Tibial artery (tissue), 4 donors: ENCODE data around the gene HNRNPUL2.

Experiments used
- DNase-seq, 2 donors: peaks; one replicate each; pipeline ENCODE4 v3.0.0-alpha.2; 2019
- H3K27ac ChIP-seq, 2 donors: fragments of 200-600 bp; sonication (generic) in 1 of 2; 1 replicate in 1 of 2; 2 replicates in 1 of 2; pipeline ENCODE4 v1.5.1; 2018 to 2019; ENCODE audit warnings: mild to moderate bottlenecking in 1 of 2
- H3K27me3 ChIP-seq, 2 donors: fragments of 200-600 bp; sonication (generic) in 1 of 2; one replicate each; pipeline versions ENCODE4 v1.5.1 to v1.6.0; 2016 to 2019
- H3K36me3 ChIP-seq, 3 donors: fragments of 200-600 bp; sonication (generic) in 2 of 3; one replicate each; pipeline ENCODE4 v1.5.1; 2016 to 2019; ENCODE audit warnings: mild to moderate bottlenecking in 2 of 3
- H3K4me1 ChIP-seq, 4 donors: fragments of 200-600 bp; sonication (generic) in 2 of 4; 1 replicate in 3 of 4; 2 replicates in 1 of 4; pipeline ENCODE4 v1.5.1; 2016 to 2019
- H3K4me3 ChIP-seq, 2 donors: fragments of 200-600 bp; sonication (generic) in 1 of 2; 1 replicate in 1 of 2; 2 replicates in 1 of 2; pipeline ENCODE4 v1.5.1; 2018 to 2019; ENCODE audit warnings: mild to moderate bottlenecking in 2 of 2
- H3K9me3 ChIP-seq, 3 donors: fragments of 200-600 bp; sonication (generic) in 1 of 3; one replicate each; pipeline ENCODE4 v1.5.1; 2016 to 2019
- intact Hi-C: fragments of 100-400 bp; cut with DNase I; formaldehyde crosslinking; loops from one replicate; pipeline ENCODE4 v1.15.0; 2023; ENCODE audit warnings: low total_unique reads
- TF ChIP-seq, protein P1 (sequence below), 2 experiments: fragments of 200-600 bp in 1 of 2; fragments of 450-650 bp in 1 of 2; IDR thresholded peaks; one replicate each; pipeline ENCODE4 v1.5.1; 2017 to 2019; ENCODE audit warnings: antibody characterized with exemption in 2 of 2, mild to moderate bottlenecking in 1 of 2, moderate library complexity in 1 of 2

Gene HNRNPUL2

DNA sequence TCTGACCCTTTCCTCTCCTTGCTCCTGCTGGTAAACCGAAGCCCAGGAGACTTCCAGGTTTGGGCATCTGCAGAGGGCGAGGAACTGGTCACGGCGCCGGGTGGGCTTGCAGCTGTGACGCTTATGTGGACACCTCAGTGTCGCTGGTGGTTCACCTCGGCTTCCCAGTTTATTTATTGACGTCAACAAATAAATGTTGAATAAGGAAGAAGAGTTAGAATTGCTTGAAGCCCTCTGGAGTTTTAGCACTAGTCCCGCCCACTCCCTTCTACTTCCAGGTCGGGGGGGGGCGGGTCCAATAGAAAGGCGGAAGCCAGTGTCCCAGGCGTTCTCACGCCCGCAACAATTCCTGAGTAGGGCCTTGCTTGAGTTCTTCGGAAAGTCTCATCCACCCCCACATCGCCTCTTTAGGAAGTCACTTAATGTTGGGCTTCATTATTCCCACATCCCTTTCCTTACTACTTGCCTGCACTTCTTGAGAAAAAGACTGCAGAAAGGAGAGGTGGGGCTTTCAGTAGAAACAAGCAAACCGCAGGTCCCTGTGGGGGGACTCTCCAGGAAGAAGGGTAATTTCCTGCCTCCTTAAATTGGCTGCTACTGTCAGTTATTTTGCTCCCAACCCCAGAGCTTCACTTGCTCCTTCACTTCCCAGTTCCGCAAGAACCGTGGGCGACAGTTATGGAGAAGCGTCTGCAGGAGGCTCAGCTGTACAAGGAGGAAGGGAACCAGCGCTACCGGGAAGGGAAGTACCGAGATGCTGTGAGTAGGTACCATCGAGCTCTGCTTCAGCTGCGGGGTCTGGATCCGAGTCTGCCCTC lies 1.1 kb upstream of the HNRNPUL2 start, which contains the start of gene TTC9C:
Gene TTC9C (plus strand): TSS at position 316 of the 818 bp plus-strand sequence. CDS start 363 bp downstream, at position 679.
- intact Hi-C loops: loop anchor here (1.0 kb wide), 1 partner anchor 26 kb away; the partner anchor contains the start of gene ZBTB3
- peak; percentile 93 to 94 for DNase-seq
- TF ChIP-seq, protein P1, sequence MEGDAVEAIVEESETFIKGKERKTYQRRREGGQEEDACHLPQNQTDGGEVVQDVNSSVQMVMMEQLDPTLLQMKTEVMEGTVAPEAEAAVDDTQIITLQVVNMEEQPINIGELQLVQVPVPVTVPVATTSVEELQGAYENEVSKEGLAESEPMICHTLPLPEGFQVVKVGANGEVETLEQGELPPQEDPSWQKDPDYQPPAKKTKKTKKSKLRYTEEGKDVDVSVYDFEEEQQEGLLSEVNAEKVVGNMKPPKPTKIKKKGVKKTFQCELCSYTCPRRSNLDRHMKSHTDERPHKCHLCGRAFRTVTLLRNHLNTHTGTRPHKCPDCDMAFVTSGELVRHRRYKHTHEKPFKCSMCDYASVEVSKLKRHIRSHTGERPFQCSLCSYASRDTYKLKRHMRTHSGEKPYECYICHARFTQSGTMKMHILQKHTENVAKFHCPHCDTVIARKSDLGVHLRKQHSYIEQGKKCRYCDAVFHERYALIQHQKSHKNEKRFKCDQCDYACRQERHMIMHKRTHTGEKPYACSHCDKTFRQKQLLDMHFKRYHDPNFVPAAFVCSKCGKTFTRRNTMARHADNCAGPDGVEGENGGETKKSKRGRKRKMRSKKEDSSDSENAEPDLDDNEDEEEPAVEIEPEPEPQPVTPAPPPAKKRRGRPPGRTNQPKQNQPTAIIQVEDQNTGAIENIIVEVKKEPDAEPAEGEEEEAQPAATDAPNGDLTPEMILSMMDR (IDR thresholded peaks at IDR 0.05): no peak
- peaks cover 0 to 58% (median 44%) of the 10 kb centered on the region in 4 donors for H3K4me1 ChIP-seq
- peak within 1 kb of the TSS; percentile 88 to 90 for H3K27ac ChIP-seq
- H3K4me3 ChIP-seq: peak within 1 kb of the TSS; percentile 85 to 89
- H3K36me3 ChIP-seq: peaks cover 12 to 30% (median 13%) of the 10 kb centered on the region in 3 donors
- H3K27me3 ChIP-seq: no peaks in the 10 kb centered on the region
- no peaks in the 10 kb centered on the region for H3K9me3 ChIP-seq

- peaks cover 0 to 62% (median 46%) of the 10 kb centered on the region in 4 donors for H3K4me1 ChIP-seq
- peak; percentile 87 to 93 for DNase-seq
- H3K4me3 ChIP-seq: peak overlapping the region; percentile 85 to 89
- peaks cover 15 to 30% (median 15%) of the 10 kb centered on the region in 3 donors for H3K36me3 ChIP-seq
- intact Hi-C loops: loop anchor here (1.0 kb wide), 1 partner anchor 26 kb away; the partner anchor contains the start of gene ZBTB3
- H3K9me3 ChIP-seq: no peaks in the 10 kb centered on the region
- peak overlapping the region; percentile 88 to 90 for H3K27ac ChIP-seq
- TF ChIP-seq, protein P1 (IDR thresholded peaks at IDR 0.05): no peak
- H3K27me3 ChIP-seq: no peaks in the 10 kb centered on the region
Observed at GRCh38 chr11:62727872-62728170, 564 bp upstream of the HNRNPUL2 start.

- intact Hi-C loops: no loop called here
- no peak for DNase-seq
Observed at GRCh38 chr11:62726915-62727164, 417 bp downstream of the HNRNPUL2 start.

GRCh38 chr11:62726156-62726914 lies 922 bp downstream of the HNRNPUL2 start:
- peak in 1 of 2 donors; percentile 70 for DNase-seq
- H3K9me3 ChIP-seq: no peaks in the 10 kb centered on the region
- H3K4me1 ChIP-seq: peaks cover 0 to 57% (median 42%) of the 10 kb centered on the region in 4 donors
- intact Hi-C loops: no loop called here
- TF ChIP-seq, protein P1 (IDR thresholded peaks at IDR 0.05): no peak
- no peaks in the 10 kb centered on the region for H3K27me3 ChIP-seq
- H3K4me3 ChIP-seq: peak overlapping the region; percentile 85 to 89
- H3K36me3 ChIP-seq: peaks cover 30 to 33% (median 30%) of the 10 kb centered on the region in 3 donors
- peak overlapping the region; percentile 88 to 90 for H3K27ac ChIP-seq

More at GRCh38 chr11:62726915-62727164, 417 bp downstream of the HNRNPUL2 start:
- Histone ChIP-seq H3K36me3 (peaks cover 25 to 31% (median 25%) of the 10 kb centered on the region in 3 donors), H3K27me3 (no peaks in the 10 kb centered on the region), H3K9me3 (no peaks in the 10 kb centered on the region), H3K4me3 (peak overlapping the region; percentile 85 to 89), H3K4me1 (peaks cover 0 to 62% (median 44%) of the 10 kb centered on the region in 4 donors), H3K27ac (peak overlapping the region; percentile 88 to 90)
- TF ChIP-seq, protein P1 (IDR thresholded peaks at IDR 0.05): no peak

DNA sequence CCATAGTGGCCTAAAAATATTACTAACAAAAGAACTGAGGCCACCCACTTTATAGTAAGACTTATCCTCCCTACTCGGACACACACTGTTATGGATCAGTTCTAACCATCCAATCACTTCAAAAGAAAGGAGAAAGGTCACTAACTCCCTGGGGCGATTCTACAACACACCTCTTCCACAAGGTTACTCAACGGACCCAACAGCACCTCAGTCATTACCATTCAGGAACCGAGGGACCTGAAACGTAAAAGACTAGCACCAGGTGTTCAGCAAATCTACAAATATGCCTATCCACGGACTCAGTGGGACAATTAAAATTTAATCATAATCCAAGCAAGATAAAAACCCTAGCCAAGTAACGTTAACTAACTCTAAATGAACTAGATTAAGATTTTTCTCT lies 1.6 kb downstream of the HNRNPUL2 start:
- Histone ChIP-seq H3K27ac (peak overlapping the region; percentile 88 to 90), H3K4me3 (peak overlapping the region; percentile 85 to 89), H3K4me1 (peaks cover 0 to 50% (median 37%) of the 10 kb centered on the region in 4 donors), H3K9me3 (no peaks in the 10 kb centered on the region), H3K27me3 (no peaks in the 10 kb centered on the region), H3K36me3 (peaks cover 34 to 37% (median 37%) of the 10 kb centered on the region in 3 donors)
- TF ChIP-seq, protein P1 (IDR thresholded peaks at IDR 0.05): no peak
- no peak for DNase-seq
- intact Hi-C loops: no loop called here
